GM12878 (cell line): Measurements from ENCODE around the gene N4BP2. TPM values are rescaled to one million over a fixed set of nuclear protein-coding genes. Genes with fewer than 3 reads are reported as not detected.

Experiments used
- BACH1 ChIP-seq: fragments of 450-650 bp; IDR thresholded peaks from 2 replicates; pipeline ENCODE4 v1.6.1; 2017; ENCODE audit warnings: mild to moderate bottlenecking, borderline replicate concordance
- EP300 ChIP-seq, 2 experiments: fragments of 150-350 bp in 1 of 2; IDR thresholded peaks; 2 replicates each; pipeline ENCODE4 v1.6.1; 2011 to 2012; ENCODE audit warnings: low read depth in 2 of 2, low read length in 2 of 2, borderline replicate concordance in 1 of 2, improper control_type of control experiment in 1 of 2, inconsistent platforms in 1 of 2; ENCODE audit not compliant: control insufficient read depth in 1 of 2
- EZH2 ChIP-seq: IDR thresholded peaks from 2 replicates; pipeline ENCODE4 v1.6.1; 2012; ENCODE audit warnings: low read depth, mild to moderate bottlenecking, control low read depth, inconsistent platforms, low read length, borderline replicate concordance; ENCODE audit not compliant: control insufficient read depth
- FOXM1 ChIP-seq: IDR thresholded peaks from 2 replicates; pipeline ENCODE4 v1.6.1; 2012; ENCODE audit warnings: low read depth, mild to moderate bottlenecking, inconsistent platforms, low read length, moderate library complexity
- IKZF1 ChIP-seq: fragments of 450-650 bp; conservative IDR thresholded peaks from 2 replicates; pipeline ENCODE4 v1.6.1; 2017; ENCODE audit warnings: antibody characterized with exemption, mild to moderate bottlenecking
- MEF2A ChIP-seq: IDR thresholded peaks from 2 replicates; pipeline ENCODE4 v1.6.1; 2011; ENCODE audit warnings: low read depth, mild to moderate bottlenecking, low read length, moderate library complexity; ENCODE audit not compliant: insufficient read depth
- POU2F2 ChIP-seq: IDR thresholded peaks from 3 replicates; pipeline ENCODE4 v1.6.1; 2011; ENCODE audit warnings: low read depth, mild to moderate bottlenecking, low read length, borderline replicate concordance
- RAD51 ChIP-seq: fragments of 450-650 bp; IDR thresholded peaks from 2 replicates; pipeline ENCODE4 v1.6.1; 2016; ENCODE audit warnings: moderate library complexity, mild to moderate bottlenecking, inconsistent platforms
- RCOR1 ChIP-seq: conservative IDR thresholded peaks from 2 replicates; pipeline ENCODE4 v1.6.1; 2012; ENCODE audit warnings: low read depth, low read length, improper control_type of control experiment
- TAF1 ChIP-seq: IDR thresholded peaks from 2 replicates; pipeline ENCODE4 v1.6.1; 2011; ENCODE audit warnings: mild to moderate bottlenecking, low read depth, low read length, borderline replicate concordance
- TARDBP ChIP-seq: IDR thresholded peaks from 2 replicates; pipeline ENCODE4 v1.6.1; 2016; ENCODE audit warnings: borderline replicate concordance
- TCF3 ChIP-seq: IDR thresholded peaks from 2 replicates; pipeline ENCODE4 v1.6.1; 2012; ENCODE audit warnings: low read depth, mild to moderate bottlenecking, low read length, borderline replicate concordance; ENCODE audit not compliant: insufficient read depth
- ZNF207 ChIP-seq: fragments of 450-650 bp; IDR thresholded peaks from 2 replicates; pipeline ENCODE4 v1.6.1; 2014; ENCODE audit warnings: antibody characterized with exemption, mild to moderate bottlenecking, borderline replicate concordance
- polyA plus RNA-seq, 11 experiments: library from polyadenylated mRNA; depleted of rRNA in 4 of 11; unstranded in 6 of 11; stranded (reverse) in 5 of 11; fragments of >200 nt; fragmentation: Nextera tagmentation in 4 of 11; fragmentation: Illumina TruSeq in 1 of 11; extraction: Ambion mirVana in 4 of 11; extraction: Trizol in 1 of 11; gene quantifications; 1 replicate in 1 of 11; 2 replicates in 10 of 11; pipeline versions ENCODE4 v1.2.1 to v1.2.3, GENCODE V29; 2011 to 2016; ENCODE audit warnings: inconsistent platforms in 2 of 11, missing spikeins in 2 of 11, low read depth in 1 of 11
- total RNA-seq, 4 experiments: library from RNA; depleted of rRNA in 3 of 4; stranded (reverse); fragments of >200 nt in 3 of 4; fragmentation: Illumina TruSeq in 1 of 4; extraction: Trizol in 1 of 4; gene quantifications; 2 replicates each; pipeline versions ENCODE4 v1.2.1 to v1.2.3, GENCODE V29; 2013 to 2021
- TF ChIP-seq, protein P1 (sequence below): fragments of 450-650 bp; IDR thresholded peaks from 2 replicates; pipeline ENCODE4 v1.6.1; 2017; ENCODE audit warnings: mild to moderate bottlenecking, moderate library complexity
- TF ChIP-seq, protein P2 (sequence below): IDR thresholded peaks from 2 replicates; pipeline ENCODE4 v1.6.1; 2011; ENCODE audit warnings: mild to moderate bottlenecking, low read depth, low read length, moderate library complexity; ENCODE audit not compliant: insufficient replicate concordance
- TF ChIP-seq, protein P3 (sequence below): IDR thresholded peaks from 2 replicates; pipeline ENCODE4 v1.6.1; 2012; ENCODE audit warnings: low read depth, low read length, improper control_type of control experiment
- TF ChIP-seq, protein P4 (sequence below): fragments of 450-650 bp; IDR thresholded peaks from 2 replicates; pipeline ENCODE4 v1.6.1; 2017; ENCODE audit warnings: low read depth, mild to moderate bottlenecking, moderate library complexity
- TF ChIP-seq, protein P5 (sequence below): fragments of 450-650 bp; conservative IDR thresholded peaks from 2 replicates; pipeline ENCODE4 v1.6.1; 2017; ENCODE audit warnings: mild to moderate bottlenecking, moderate library complexity

The N4BP2 gene
- total and polyA plus RNA-seq, 10 of the 15 experiments (the other 5 are each of a cell fraction or from before 2014, with no cell fraction given): 2.3 to 18.7 (median 10.0) TPM

DNA sequence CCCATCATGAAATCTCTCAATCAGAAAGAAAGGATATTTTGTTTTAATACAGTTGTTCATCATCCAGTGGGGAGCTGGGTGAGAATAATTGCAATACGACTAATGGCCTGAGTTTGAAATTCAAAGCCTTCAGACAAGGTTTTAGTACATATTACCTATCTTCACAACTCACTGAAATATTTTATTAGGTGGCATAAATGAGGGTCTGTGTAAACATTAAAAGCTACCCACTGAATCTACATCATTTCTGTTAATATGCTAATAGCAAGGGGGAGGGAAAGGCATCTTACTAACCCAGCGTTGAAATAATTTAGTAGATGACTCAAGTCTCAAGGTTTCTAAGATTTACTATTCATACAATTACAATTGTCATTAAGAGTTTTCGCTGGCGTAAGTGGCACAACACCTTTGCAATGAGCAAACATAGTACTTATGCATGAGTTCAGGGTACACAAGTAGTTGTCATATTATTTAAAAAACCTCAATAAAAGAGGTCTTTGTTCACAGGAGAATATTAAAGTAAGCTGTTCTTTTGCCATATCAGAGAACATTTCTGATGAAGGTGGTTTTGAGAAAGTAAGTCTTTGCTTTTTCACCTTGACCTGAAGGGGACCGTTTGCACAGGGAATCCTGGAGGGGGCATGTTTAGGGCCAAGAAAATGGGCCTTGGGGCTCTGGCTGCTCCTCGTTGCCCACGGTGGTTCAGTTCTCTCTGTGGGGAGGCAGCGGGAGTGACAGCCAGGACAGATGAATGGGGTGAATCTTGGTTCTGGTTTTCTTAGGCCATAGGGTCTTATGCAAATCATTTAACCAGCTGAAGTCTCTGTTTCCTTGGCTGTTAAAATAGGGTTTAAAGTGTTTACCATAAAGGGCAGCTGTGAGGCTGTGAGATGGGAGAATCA is 135.7 kb downstream of the N4BP2 start (continued):
- TF ChIP-seq, protein P1, sequence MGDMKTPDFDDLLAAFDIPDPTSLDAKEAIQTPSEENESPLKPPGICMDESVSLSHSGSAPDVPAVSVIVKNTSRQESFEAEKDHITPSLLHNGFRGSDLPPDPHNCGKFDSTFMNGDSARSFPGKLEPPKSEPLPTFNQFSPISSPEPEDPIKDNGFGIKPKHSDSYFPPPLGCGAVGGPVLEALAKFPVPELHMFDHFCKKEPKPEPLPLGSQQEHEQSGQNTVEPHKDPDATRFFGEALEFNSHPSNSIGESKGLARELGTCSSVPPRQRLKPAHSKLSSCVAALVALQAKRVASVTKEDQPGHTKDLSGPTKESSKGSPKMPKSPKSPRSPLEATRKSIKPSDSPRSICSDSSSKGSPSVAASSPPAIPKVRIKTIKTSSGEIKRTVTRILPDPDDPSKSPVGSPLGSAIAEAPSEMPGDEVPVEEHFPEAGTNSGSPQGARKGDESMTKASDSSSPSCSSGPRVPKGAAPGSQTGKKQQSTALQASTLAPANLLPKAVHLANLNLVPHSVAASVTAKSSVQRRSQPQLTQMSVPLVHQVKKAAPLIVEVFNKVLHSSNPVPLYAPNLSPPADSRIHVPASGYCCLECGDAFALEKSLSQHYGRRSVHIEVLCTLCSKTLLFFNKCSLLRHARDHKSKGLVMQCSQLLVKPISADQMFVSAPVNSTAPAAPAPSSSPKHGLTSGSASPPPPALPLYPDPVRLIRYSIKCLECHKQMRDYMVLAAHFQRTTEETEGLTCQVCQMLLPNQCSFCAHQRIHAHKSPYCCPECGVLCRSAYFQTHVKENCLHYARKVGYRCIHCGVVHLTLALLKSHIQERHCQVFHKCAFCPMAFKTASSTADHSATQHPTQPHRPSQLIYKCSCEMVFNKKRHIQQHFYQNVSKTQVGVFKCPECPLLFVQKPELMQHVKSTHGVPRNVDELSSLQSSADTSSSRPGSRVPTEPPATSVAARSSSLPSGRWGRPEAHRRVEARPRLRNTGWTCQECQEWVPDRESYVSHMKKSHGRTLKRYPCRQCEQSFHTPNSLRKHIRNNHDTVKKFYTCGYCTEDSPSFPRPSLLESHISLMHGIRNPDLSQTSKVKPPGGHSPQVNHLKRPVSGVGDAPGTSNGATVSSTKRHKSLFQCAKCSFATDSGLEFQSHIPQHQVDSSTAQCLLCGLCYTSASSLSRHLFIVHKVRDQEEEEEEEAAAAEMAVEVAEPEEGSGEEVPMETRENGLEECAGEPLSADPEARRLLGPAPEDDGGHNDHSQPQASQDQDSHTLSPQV: no peak
- no peak for TF ChIP-seq EZH2
- TF ChIP-seq, protein P2, sequence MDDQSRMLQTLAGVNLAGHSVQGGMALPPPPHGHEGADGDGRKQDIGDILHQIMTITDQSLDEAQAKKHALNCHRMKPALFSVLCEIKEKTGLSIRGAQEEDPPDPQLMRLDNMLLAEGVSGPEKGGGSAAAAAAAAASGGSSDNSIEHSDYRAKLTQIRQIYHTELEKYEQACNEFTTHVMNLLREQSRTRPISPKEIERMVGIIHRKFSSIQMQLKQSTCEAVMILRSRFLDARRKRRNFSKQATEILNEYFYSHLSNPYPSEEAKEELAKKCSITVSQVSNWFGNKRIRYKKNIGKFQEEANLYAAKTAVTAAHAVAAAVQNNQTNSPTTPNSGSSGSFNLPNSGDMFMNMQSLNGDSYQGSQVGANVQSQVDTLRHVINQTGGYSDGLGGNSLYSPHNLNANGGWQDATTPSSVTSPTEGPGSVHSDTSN: peak; percentile 81
- TF ChIP-seq BACH1: peak; percentile 18; the same call in 1 of the 2 replicates
- TF ChIP-seq, protein P3, sequence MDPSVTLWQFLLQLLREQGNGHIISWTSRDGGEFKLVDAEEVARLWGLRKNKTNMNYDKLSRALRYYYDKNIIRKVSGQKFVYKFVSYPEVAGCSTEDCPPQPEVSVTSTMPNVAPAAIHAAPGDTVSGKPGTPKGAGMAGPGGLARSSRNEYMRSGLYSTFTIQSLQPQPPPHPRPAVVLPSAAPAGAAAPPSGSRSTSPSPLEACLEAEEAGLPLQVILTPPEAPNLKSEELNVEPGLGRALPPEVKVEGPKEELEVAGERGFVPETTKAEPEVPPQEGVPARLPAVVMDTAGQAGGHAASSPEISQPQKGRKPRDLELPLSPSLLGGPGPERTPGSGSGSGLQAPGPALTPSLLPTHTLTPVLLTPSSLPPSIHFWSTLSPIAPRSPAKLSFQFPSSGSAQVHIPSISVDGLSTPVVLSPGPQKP: no peak
- TF ChIP-seq IKZF1: no peak
- no peak for TF ChIP-seq ZNF207
- peak; percentile 81 for TF ChIP-seq TAF1
- no peak for TF ChIP-seq FOXM1
- peak; percentile 96 for TF ChIP-seq POU2F2
- TF ChIP-seq, protein P4, sequence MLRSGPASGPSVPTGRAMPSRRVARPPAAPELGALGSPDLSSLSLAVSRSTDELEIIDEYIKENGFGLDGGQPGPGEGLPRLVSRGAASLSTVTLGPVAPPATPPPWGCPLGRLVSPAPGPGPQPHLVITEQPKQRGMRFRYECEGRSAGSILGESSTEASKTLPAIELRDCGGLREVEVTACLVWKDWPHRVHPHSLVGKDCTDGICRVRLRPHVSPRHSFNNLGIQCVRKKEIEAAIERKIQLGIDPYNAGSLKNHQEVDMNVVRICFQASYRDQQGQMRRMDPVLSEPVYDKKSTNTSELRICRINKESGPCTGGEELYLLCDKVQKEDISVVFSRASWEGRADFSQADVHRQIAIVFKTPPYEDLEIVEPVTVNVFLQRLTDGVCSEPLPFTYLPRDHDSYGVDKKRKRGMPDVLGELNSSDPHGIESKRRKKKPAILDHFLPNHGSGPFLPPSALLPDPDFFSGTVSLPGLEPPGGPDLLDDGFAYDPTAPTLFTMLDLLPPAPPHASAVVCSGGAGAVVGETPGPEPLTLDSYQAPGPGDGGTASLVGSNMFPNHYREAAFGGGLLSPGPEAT: no peak
- no peak for TF ChIP-seq RAD51
- TF ChIP-seq RCOR1: no peak
- TF ChIP-seq TARDBP: no peak
- TF ChIP-seq EP300 (IDR thresholded peaks at IDR 0.05; ENCODE audit: borderline replicate concordance in 1 of 2, control insufficient read depth in 1 of 2, low read depth in 2 of 2, low read length in 2 of 2): peak; percentile 49 to 76; a peak in 1 of 4 replicates
- no peak for TF ChIP-seq MEF2A
- TF ChIP-seq, protein P5, sequence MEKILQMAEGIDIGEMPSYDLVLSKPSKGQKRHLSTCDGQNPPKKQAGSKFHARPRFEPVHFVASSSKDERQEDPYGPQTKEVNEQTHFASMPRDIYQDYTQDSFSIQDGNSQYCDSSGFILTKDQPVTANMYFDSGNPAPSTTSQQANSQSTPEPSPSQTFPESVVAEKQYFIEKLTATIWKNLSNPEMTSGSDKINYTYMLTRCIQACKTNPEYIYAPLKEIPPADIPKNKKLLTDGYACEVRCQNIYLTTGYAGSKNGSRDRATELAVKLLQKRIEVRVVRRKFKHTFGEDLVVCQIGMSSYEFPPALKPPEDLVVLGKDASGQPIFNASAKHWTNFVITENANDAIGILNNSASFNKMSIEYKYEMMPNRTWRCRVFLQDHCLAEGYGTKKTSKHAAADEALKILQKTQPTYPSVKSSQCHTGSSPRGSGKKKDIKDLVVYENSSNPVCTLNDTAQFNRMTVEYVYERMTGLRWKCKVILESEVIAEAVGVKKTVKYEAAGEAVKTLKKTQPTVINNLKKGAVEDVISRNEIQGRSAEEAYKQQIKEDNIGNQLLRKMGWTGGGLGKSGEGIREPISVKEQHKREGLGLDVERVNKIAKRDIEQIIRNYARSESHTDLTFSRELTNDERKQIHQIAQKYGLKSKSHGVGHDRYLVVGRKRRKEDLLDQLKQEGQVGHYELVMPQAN: no peak
- TF ChIP-seq TCF3: no peak
